SK-N-MC (cell line): ENCODE results near the gene CACNA1A.
A peak's percentile ranks its signal among the peaks of the same experiment; 100 is the strongest.
"Not testable (repeated sequence)": the region's sequence is repeated elsewhere in the genome, so short reads cannot be mapped to it uniquely, and the experiment has no call there.

Source experiments
- DNase-seq: peaks from one replicate; pipeline ENCODE4 v3.0.0-alpha.2; 2011; ENCODE audit warnings: low read depth, low spot score
- H3K27ac ChIP-seq: fragments of 200-600 bp; sonication (generic); 2 replicates; pipeline ENCODE4 v1.5.1; 2016; ENCODE audit warnings: mixed run types
- H3K36me3 ChIP-seq: fragments of 200-600 bp; sonication (generic); 2 replicates; pipeline ENCODE4 v1.6.1; 2017; ENCODE audit warnings: antibody characterized with exemption, low read length, mixed read lengths; ENCODE audit not compliant: insufficient read depth
- H3K4me3 ChIP-seq: fragments of 200-600 bp; sonication (generic); 2 replicates; pipeline ENCODE4 v1.5.1; 2016
- H3K9ac ChIP-seq: fragments of 200-600 bp; sonication (generic); 2 replicates; pipeline ENCODE4 v1.8.0; 2017; ENCODE audit warnings: mixed run types, mixed read lengths; ENCODE audit not compliant: insufficient read length
- H3K9me3 ChIP-seq: fragments of 200-600 bp; sonication (generic); 2 replicates; pipeline ENCODE4 v1.6.1; 2017; ENCODE audit warnings: low read depth, mild to moderate bottlenecking, antibody characterized with exemption, low read length, moderate library complexity, mixed read lengths
- EZH2 ChIP-seq: fragments of 200-600 bp; sonication (generic); IDR thresholded peaks from one replicate; pipeline ENCODE4 v1.6.1; 2017; ENCODE audit warnings: antibody characterized with exemption
- FOXP2 ChIP-seq: optimal IDR thresholded peaks from 2 replicates; pipeline ENCODE3; 2011; ENCODE audit warnings: mild to moderate bottlenecking, moderate library complexity; ENCODE audit not compliant: insufficient read depth; ENCODE audit errors: extremely low read length, control extremely low read depth
- POLR2AphosphoS5 ChIP-seq: IDR thresholded peaks from 2 replicates; pipeline ENCODE4 v1.6.1; 2012; ENCODE audit warnings: mild to moderate bottlenecking, low read depth, low read length, borderline replicate concordance

CACNA1A gene

GRCh38 chr19:13269348-13269747, 236.9 kb downstream of the CACNA1A start:
- H3K9me3 ChIP-seq = no peaks in the 10 kb centered on the region
- H3K4me3 ChIP-seq = no peak overlapping the region
- no peak overlapping the region for H3K9ac ChIP-seq
- H3K27ac ChIP-seq = no peak overlapping the region
- H3K36me3 ChIP-seq = no peaks in the 10 kb centered on the region
- DNase-seq = no peak
- TF ChIP-seq FOXP2 = no peak
- no peak for TF ChIP-seq POLR2AphosphoS5
- no peak for TF ChIP-seq EZH2

DNA sequence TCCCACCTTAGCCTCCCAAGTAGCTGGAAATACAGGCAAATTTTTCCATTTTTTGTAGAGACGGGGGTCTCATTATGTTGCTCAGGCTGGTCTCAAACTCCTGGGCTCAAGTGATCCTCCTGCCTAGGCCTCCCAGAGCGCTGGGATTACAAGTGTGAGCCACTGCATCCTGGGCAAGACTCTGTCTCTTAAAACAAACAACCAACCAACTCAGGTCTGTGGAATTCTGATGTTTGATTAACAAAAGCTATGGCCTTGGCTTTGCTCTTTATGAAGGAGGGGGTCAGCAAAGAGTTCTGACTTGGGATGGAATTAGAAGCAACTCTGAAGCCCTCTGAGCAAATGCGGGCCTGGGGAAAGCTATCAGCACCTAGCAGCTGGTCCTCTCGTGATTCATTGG, 238.4 kb downstream of the CACNA1A start:
- Histone ChIP-seq H3K4me3 (no peak overlapping the region), H3K9ac (no peak overlapping the region), H3K27ac (no peak overlapping the region), H3K9me3 (no peaks in the 10 kb centered on the region), H3K36me3 (no peaks in the 10 kb centered on the region)
- no peak for DNase-seq
- TF ChIP-seq POLR2AphosphoS5 (no peak), EZH2 (no peak), FOXP2 (no peak)

- Histone ChIP-seq H3K9me3 (no peaks in the 10 kb centered on the region), H3K9ac (no peak overlapping the region), H3K27ac (no peak overlapping the region), H3K4me3 (no peak overlapping the region), H3K36me3 (no peaks in the 10 kb centered on the region)
- no peak for DNase-seq
- no peak for TF ChIP-seq POLR2AphosphoS5
- no peak for TF ChIP-seq FOXP2
- no peak for TF ChIP-seq EZH2
Measured at GRCh38 chr19:13267131-13267530, 239.1 kb downstream of the CACNA1A start.

DNA sequence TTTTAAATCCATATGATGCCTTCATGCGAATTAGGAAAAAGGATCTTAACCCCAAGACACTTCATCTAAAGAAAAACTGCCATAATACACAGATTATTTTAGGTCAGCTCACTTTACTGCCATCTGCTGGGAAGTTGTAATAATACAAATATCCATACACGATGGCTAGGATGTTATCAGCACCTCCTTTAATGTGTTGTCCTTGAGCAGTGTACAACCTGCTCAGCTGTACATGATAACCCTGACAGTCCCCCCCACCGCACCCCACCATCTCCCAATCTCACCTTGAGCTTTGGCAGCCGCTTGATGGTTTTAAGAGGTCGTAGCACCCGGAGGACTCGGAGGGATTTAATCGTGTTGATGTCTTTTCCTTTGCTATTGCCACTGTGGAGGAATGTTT, 243.8 kb downstream of the CACNA1A start:
- no peak overlapping the region for H3K9ac ChIP-seq
- H3K36me3 ChIP-seq = no peaks in the 10 kb centered on the region
- H3K9me3 ChIP-seq = no peaks in the 10 kb centered on the region
- no peak overlapping the region for H3K27ac ChIP-seq
- no peak for TF ChIP-seq POLR2AphosphoS5
- TF ChIP-seq EZH2 = no peak
- TF ChIP-seq FOXP2 = no peak
- no peak overlapping the region for H3K4me3 ChIP-seq
- DNase-seq = peak; percentile 37

DNA sequence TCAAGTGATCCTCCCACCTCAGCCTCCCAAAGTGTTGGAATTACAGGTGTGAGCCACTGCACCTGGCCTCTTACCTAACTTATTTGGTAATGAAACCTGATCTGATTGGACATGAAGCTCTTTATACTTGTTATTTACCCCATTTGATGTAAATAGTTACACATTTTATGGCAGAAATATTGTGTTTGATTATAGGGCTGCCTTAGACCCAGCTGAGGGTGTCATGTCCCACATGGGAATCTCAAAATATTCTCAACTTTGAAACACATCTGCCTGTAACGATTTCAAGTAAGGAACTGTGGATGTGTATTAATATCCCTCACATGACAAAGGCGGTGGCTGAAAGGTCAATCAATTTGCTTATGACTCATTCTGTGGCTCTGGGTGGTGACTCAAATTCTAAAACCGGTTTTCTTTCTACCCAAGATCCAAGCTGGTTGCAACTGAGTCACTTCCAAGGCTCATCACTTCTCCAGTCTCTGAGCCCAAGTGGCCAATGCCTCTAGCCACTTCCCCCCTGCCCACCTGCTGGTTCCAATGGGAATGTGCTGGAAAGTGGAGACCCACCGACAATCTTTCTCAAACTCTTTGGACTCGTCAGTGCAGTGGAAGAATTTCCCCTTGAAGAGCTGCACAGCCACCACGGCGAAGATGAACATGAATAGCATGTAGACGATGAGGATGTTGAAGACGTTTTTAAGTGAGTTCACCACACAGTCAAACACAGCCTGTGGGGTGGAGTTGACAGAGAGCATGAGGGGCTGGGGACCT, 245.2 kb downstream of the CACNA1A start:
- Histone ChIP-seq H3K4me3 (no peak overlapping the region), H3K9me3 (no peaks in the 10 kb centered on the region), H3K9ac (no peak overlapping the region), H3K27ac (no peak overlapping the region), H3K36me3 (no peaks in the 10 kb centered on the region)
- no peak for TF ChIP-seq FOXP2
- TF ChIP-seq EZH2 = no peak
- TF ChIP-seq POLR2AphosphoS5 = no peak
- DNase-seq = no peak

GRCh38 chr19:13256918-13257317, 249.4 kb downstream of the CACNA1A start:
- no peak for DNase-seq
- H3K4me3 ChIP-seq = no peak overlapping the region
- no peak overlapping the region for H3K27ac ChIP-seq
- no peaks in the 10 kb centered on the region for H3K9me3 ChIP-seq
- TF ChIP-seq EZH2 (no peak), FOXP2 (no peak), POLR2AphosphoS5 (no peak)
- H3K9ac ChIP-seq = no peak overlapping the region
- no peaks in the 10 kb centered on the region for H3K36me3 ChIP-seq

- H3K4me3 ChIP-seq, H3K9ac ChIP-seq, H3K36me3 ChIP-seq, DNase-seq, H3K27ac ChIP-seq, H3K9me3 ChIP-seq: not testable (repeated sequence)
Measured at GRCh38 chr19:13256398-13256797, 249.9 kb downstream of the CACNA1A start.

DNA sequence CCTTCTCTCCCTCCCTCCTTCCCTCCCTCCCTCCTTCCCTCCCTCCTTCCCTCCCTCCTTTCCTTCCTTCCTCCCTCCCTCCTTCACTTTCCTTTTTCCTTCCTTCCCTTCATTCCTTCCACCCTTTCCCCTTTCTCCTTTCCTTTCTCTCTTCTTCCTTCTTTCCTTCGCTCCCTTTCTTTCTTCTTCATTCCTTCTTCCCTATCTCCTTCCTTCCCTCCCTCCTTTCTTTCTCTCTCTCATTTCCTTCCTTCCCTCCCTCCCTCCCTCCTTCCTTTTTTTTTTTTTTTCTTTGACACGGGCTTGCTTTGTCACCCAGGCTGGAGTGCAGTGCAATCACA, 250.6 kb downstream of the CACNA1A start:
- Histone ChIP-seq H3K9me3 (no peaks in the 10 kb centered on the region), H3K27ac (no peak overlapping the region), H3K36me3 (no peaks in the 10 kb centered on the region), H3K9ac (no peak overlapping the region), H3K4me3 (no peak overlapping the region)
- DNase-seq = no peak
- TF ChIP-seq EZH2 (no peak), FOXP2 (no peak), POLR2AphosphoS5 (no peak)

DNA sequence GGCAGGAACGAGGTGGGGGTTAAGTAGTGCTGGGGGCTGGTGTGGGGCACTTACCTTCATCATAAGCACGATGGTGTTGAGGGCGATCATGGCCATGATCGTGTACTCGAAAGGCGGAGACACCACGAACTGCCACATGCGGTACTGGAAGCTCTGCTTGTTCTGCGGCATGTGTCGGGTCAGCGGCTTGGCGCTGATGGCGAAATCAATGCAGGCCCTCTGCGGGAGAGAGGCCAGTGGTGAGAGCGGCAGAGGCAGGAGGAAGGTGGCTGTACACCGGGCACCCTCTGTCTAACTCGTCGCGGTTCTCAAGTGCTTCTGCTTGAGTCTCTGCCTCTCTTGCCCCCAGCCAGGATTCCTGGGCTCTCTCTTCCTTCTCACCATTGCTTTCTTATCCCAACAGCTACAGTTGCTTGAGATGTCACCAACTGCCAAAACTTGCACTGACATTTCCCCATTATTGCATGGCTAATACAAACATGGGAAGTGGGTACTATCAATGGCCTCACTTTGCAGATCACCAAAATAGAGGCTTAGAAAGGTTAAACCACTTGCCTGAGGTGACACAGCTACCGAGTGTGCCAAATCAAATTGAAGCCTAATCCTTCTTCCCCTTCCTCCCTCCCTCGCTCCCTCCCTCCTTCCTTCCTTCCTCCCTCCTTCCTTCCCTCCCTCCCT, 251.1 kb downstream of the CACNA1A start:
- H3K9me3 ChIP-seq = no peaks in the 10 kb centered on the region
- H3K9ac ChIP-seq = no peak overlapping the region
- TF ChIP-seq POLR2AphosphoS5 = no peak
- TF ChIP-seq FOXP2 = no peak
- no peak for TF ChIP-seq EZH2
- no peak overlapping the region for H3K4me3 ChIP-seq
- no peak for DNase-seq
- no peak overlapping the region for H3K27ac ChIP-seq
- H3K36me3 ChIP-seq = no peaks in the 10 kb centered on the region
